HCT116 (cell line): ENCODE results near the gene CACNA1S. TPM values are rescaled to one million over a fixed set of nuclear protein-coding genes. Genes with fewer than 3 reads are reported as not detected.

Experiments used
- ATAC-seq: fragments of 200-7000 bp; cut with Tn5 transposase; 2 replicates; pipeline ENCODE4 v1.9.1; 2020; ENCODE audit warnings: mild to moderate bottlenecking, moderate library complexity
- BruUV-seq: library from RNA; stranded (reverse); fragments of 400-500 nt; replicated peaks from 2 replicates; lab custom pipeline; 2021; lab: Mats Ljungman, UMichigan
- CTCF ChIA-PET: fragments of 300-600 bp; sonication (Branson Sonifier 250); formaldehyde crosslinking; loops from one replicate; lab custom pipeline; 2021; ENCODE audit warnings: antibody characterized with exemption; lab: Charles Lee
- POLR2A ChIA-PET: fragments of 300-600, 350-600 bp; sonication (Branson Sonifier 250); formaldehyde crosslinking; loops from one replicate; lab custom pipeline; 2021; ENCODE audit warnings: antibody characterized with exemption; lab: Charles Lee
- RAD21 ChIA-PET, 2 experiments: fragments of 300-600 bp; sonication (Branson Sonifier 250); formaldehyde crosslinking; loops; one replicate each; lab custom pipeline; 2023; ENCODE audit warnings: low total read pairs in 2 of 2; ENCODE audit not compliant: uncharacterized antibody in 2 of 2, unreplicated experiment in 2 of 2, low non-redundant PET in 1 of 2; lab: Charles Lee
- DNase-seq: peaks from one replicate; pipeline ENCODE4 v3.0.0-alpha.2; 2010; ENCODE audit warnings: low read depth, low spot score
- H2AFZ ChIP-seq: fragments of 200-600 bp; shearing (Covaris generic), sonication (generic); 2 replicates; pipeline ENCODE4 v1.6.1; 2017; ENCODE audit warnings: low read depth, mixed run types, mixed read lengths, antibody characterized with exemption, low read length; ENCODE audit not compliant: poor library complexity, severe bottlenecking
- H3K27ac ChIP-seq: 2 replicates; pipeline ENCODE4 v1.5.1; 2012; ENCODE audit warnings: low read depth, low read length
- H3K27me3 ChIP-seq: fragments of 200-600 bp; sonication (generic); 2 replicates; pipeline ENCODE4 v1.6.1; 2016; ENCODE audit warnings: mixed run types, low read length, mixed read lengths; ENCODE audit not compliant: insufficient read depth
- H3K36me3 ChIP-seq, 2 experiments: fragments of 200-500 bp in 1 of 2; fragments of 200-600 bp in 1 of 2; sonication (Bioruptor generic) in 1 of 2; sonication (generic) in 1 of 2; 2 replicates each; pipeline versions ENCODE4 v1.5.1 to v1.6.1; 2014 to 2016; ENCODE audit warnings: low read length in 2 of 2, inconsistent platforms in 1 of 2, mixed read lengths in 1 of 2, mixed run types in 1 of 2; ENCODE audit not compliant: insufficient read depth in 2 of 2, control insufficient read depth in 1 of 2
- H3K4me1 ChIP-seq, 2 experiments: fragments of 200-600 bp in 1 of 2; sonication (generic) in 1 of 2; 2 replicates each; pipeline versions ENCODE4 v1.5.1 to v1.6.1; 2012 to 2017; ENCODE audit warnings: low read length in 2 of 2, inconsistent platforms in 1 of 2, mild to moderate bottlenecking in 1 of 2, mixed read lengths in 1 of 2, mixed run types in 1 of 2, moderate library complexity in 1 of 2; ENCODE audit not compliant: insufficient read depth in 2 of 2, control insufficient read depth in 1 of 2
- H3K4me2 ChIP-seq: fragments of 200-600 bp; sonication (generic); 2 replicates; pipeline ENCODE4 v1.6.1; 2017; ENCODE audit warnings: mixed run types, low read length, mixed read lengths
- H3K4me3 ChIP-seq, 2 experiments: fragments of 200-600 bp in 1 of 2; sonication (generic) in 1 of 2; replicated peaks in 1 of 2; 2 replicates each; pipeline ENCODE4 v1.5.1; 2011 to 2016; ENCODE audit warnings: low read length in 2 of 2, control low read depth in 1 of 2, low read depth in 1 of 2, mild to moderate bottlenecking in 1 of 2, mixed read lengths in 1 of 2, mixed run types in 1 of 2
- H3K79me2 ChIP-seq: fragments of 200-600 bp; sonication (generic); 2 replicates; pipeline ENCODE4 v1.6.1; 2017; ENCODE audit warnings: mild to moderate bottlenecking, mixed run types, low read length, moderate library complexity, mixed read lengths; ENCODE audit not compliant: insufficient read depth
- H3K9ac ChIP-seq: fragments of 200-600 bp; sonication (generic); 2 replicates; pipeline ENCODE4 v1.6.1; 2016; ENCODE audit warnings: low read length, mixed read lengths
- H3K9me2 ChIP-seq: fragments of 200-600 bp; sonication (generic), shearing (Covaris generic); 2 replicates; pipeline ENCODE4 v1.6.1; 2017; ENCODE audit warnings: mixed run types, mild to moderate bottlenecking, moderate library complexity; ENCODE audit not compliant: insufficient read depth
- H3K9me3 ChIP-seq, 2 experiments: fragments of 200-500 bp in 1 of 2; fragments of 200-600 bp in 1 of 2; sonication (Bioruptor generic) in 1 of 2; sonication (generic) in 1 of 2; 2 replicates each; pipeline ENCODE4 v1.6.1; 2014 to 2017; ENCODE audit warnings: low read length in 2 of 2, mixed read lengths in 2 of 2, inconsistent platforms in 1 of 2, low read depth in 1 of 2, mild to moderate bottlenecking in 1 of 2, mixed run types in 1 of 2, moderate library complexity in 1 of 2; ENCODE audit not compliant: control insufficient read depth in 1 of 2, insufficient read depth in 1 of 2
- H4K20me1 ChIP-seq: fragments of 200-600 bp; sonication (generic), shearing (Covaris generic); 2 replicates; pipeline ENCODE4 v1.6.1; 2017; ENCODE audit warnings: mixed run types, mild to moderate bottlenecking, moderate library complexity; ENCODE audit not compliant: insufficient read depth
- CEBPB ChIP-seq: IDR thresholded peaks from 2 replicates; pipeline ENCODE4 v1.6.1; 2012; ENCODE audit warnings: low read depth
- CTCF ChIP-seq, 3 experiments: fragments of 200-600 bp in 1 of 3; sonication (generic) in 1 of 3; IDR thresholded peaks in 2 of 3; conservative IDR thresholded peaks in 1 of 3; 2 replicates each; pipeline ENCODE4 v1.5.1; 2012 to 2017; ENCODE audit warnings: low read depth in 2 of 3, low read length in 2 of 3, antibody characterized with exemption in 1 of 3, borderline replicate concordance in 1 of 3, control low read depth in 1 of 3, mild to moderate bottlenecking in 1 of 3, mixed read lengths in 1 of 3, mixed run types in 1 of 3, moderate library complexity in 1 of 3; ENCODE audit not compliant: insufficient read depth in 1 of 3
- ELF1 ChIP-seq: IDR thresholded peaks from 2 replicates; pipeline ENCODE4 v1.6.1; 2012; ENCODE audit warnings: low read depth, borderline replicate concordance
- EZH2phosphoT487 ChIP-seq: fragments of 200-600 bp; IDR thresholded peaks from 2 replicates; pipeline ENCODE4 v1.6.1; 2018; ENCODE audit warnings: antibody characterized with exemption, borderline replicate concordance
- MAX ChIP-seq: IDR thresholded peaks from 2 replicates; pipeline ENCODE4 v1.6.1; 2012
- POLR2A ChIP-seq: IDR thresholded peaks from 2 replicates; pipeline ENCODE4 v1.7.0; 2011; ENCODE audit warnings: borderline replicate concordance; ENCODE audit not compliant: insufficient read depth, insufficient read length; ENCODE audit errors: extremely low read depth
- POLR2AphosphoS5 ChIP-seq: IDR thresholded peaks from 2 replicates; pipeline ENCODE4 v1.6.1; 2011; ENCODE audit warnings: mild to moderate bottlenecking, low read depth, low read length, moderate library complexity
- SIN3A ChIP-seq: IDR thresholded peaks from 2 replicates; pipeline ENCODE4 v1.6.1; 2012; ENCODE audit warnings: low read depth
- SRF ChIP-seq: IDR thresholded peaks from 2 replicates; pipeline ENCODE4 v1.6.1; 2012; ENCODE audit warnings: low read depth
- TCF7L2 ChIP-seq: IDR thresholded peaks from 2 replicates; pipeline ENCODE4 v1.7.0; 2011; ENCODE audit warnings: borderline replicate concordance, inconsistent platforms; ENCODE audit not compliant: insufficient read depth, insufficient read length; ENCODE audit errors: extremely low read depth
- ZNF274 ChIP-seq: fragments of 200-500 bp; sonication (Bioruptor generic); IDR thresholded peaks from 2 replicates; pipeline ENCODE4 v1.6.1; 2014; ENCODE audit warnings: mild to moderate bottlenecking, low read depth, low read length, inconsistent platforms
- intact Hi-C: fragments of 100-400 bp; cut with micrococcal nuclease; formaldehyde crosslinking; loops from 2 replicates; pipeline ENCODE4 v1.10.0; 2022
- total RNA-seq: library from RNA; stranded (reverse); gene quantifications from one replicate; pipeline ENCODE4 v1.2.1, GENCODE V29; 2021; ENCODE audit not compliant: unreplicated experiment
- TF ChIP-seq, protein P1 (sequence below): IDR thresholded peaks from 2 replicates; pipeline ENCODE4 v1.6.1; 2012
- TF ChIP-seq, protein P2 (sequence below): IDR thresholded peaks from 2 replicates; pipeline ENCODE4 v1.6.1; 2011; ENCODE audit warnings: mild to moderate bottlenecking, low read length, moderate library complexity; ENCODE audit not compliant: insufficient replicate concordance; ENCODE audit errors: extremely low read depth

Gene CACNA1S
- total RNA-seq, 1 experiment from 2014 or later: not detected

GRCh38 chr1:201061886-201062285 is 50.3 kb downstream of the CACNA1S start:
- ATAC-seq: no peak
- no peaks in the 10 kb centered on the region for H3K9me3 ChIP-seq
- H3K4me1 ChIP-seq: no peaks in the 10 kb centered on the region
- ChIA-PET RAD21 (no interaction called here), CTCF (no interaction called here), POLR2A (no interaction called here)
- no peaks in the 10 kb centered on the region for H3K79me2 ChIP-seq
- no peak overlapping the region for H3K9ac ChIP-seq
- no peak for DNase-seq
- H3K9me2 ChIP-seq: no peaks in the 10 kb centered on the region
- 0 out of 2 replicates have a peak, but pooled peaks cover 3% of the 10 kb centered on the region for H3K27me3 ChIP-seq
- no TSS peak for BruUV-seq
- no peak overlapping the region for H3K4me3 ChIP-seq
- H3K36me3 ChIP-seq: no peaks in the 10 kb centered on the region
- no peak overlapping the region for H3K27ac ChIP-seq
- no peak overlapping the region for H3K4me2 ChIP-seq
- intact Hi-C loops: no loop called here
- TF ChIP-seq EZH2phosphoT487 (no peak), MAX (no peak), CTCF (IDR thresholded peaks at IDR 0.05 in 2 of 3, conservative IDR thresholded peaks at IDR 0.05 in 1 of 3; ENCODE audit: borderline replicate concordance in 1 of 3, insufficient read depth in 1 of 3, low read depth in 2 of 3, low read length in 2 of 3) (no peak), POLR2AphosphoS5 (no peak), CEBPB (no peak), SRF (no peak), ELF1 (no peak), SIN3A (no peak), POLR2A (no peak), TCF7L2 (no peak), ZNF274 (no peak)
- TF ChIP-seq, protein P1, sequence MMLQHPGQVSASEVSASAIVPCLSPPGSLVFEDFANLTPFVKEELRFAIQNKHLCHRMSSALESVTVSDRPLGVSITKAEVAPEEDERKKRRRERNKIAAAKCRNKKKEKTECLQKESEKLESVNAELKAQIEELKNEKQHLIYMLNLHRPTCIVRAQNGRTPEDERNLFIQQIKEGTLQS: no peak
- TF ChIP-seq, protein P2, sequence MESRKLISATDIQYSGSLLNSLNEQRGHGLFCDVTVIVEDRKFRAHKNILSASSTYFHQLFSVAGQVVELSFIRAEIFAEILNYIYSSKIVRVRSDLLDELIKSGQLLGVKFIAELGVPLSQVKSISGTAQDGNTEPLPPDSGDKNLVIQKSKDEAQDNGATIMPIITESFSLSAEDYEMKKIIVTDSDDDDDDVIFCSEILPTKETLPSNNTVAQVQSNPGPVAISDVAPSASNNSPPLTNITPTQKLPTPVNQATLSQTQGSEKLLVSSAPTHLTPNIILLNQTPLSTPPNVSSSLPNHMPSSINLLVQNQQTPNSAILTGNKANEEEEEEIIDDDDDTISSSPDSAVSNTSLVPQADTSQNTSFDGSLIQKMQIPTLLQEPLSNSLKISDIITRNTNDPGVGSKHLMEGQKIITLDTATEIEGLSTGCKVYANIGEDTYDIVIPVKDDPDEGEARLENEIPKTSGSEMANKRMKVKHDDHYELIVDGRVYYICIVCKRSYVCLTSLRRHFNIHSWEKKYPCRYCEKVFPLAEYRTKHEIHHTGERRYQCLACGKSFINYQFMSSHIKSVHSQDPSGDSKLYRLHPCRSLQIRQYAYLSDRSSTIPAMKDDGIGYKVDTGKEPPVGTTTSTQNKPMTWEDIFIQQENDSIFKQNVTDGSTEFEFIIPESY: no peak
- no peak overlapping the region for H2AFZ ChIP-seq
- no peaks in the 10 kb centered on the region for H4K20me1 ChIP-seq
